ENCODE results near the gene DALRD3.

Gene DALRD3

DNA sequence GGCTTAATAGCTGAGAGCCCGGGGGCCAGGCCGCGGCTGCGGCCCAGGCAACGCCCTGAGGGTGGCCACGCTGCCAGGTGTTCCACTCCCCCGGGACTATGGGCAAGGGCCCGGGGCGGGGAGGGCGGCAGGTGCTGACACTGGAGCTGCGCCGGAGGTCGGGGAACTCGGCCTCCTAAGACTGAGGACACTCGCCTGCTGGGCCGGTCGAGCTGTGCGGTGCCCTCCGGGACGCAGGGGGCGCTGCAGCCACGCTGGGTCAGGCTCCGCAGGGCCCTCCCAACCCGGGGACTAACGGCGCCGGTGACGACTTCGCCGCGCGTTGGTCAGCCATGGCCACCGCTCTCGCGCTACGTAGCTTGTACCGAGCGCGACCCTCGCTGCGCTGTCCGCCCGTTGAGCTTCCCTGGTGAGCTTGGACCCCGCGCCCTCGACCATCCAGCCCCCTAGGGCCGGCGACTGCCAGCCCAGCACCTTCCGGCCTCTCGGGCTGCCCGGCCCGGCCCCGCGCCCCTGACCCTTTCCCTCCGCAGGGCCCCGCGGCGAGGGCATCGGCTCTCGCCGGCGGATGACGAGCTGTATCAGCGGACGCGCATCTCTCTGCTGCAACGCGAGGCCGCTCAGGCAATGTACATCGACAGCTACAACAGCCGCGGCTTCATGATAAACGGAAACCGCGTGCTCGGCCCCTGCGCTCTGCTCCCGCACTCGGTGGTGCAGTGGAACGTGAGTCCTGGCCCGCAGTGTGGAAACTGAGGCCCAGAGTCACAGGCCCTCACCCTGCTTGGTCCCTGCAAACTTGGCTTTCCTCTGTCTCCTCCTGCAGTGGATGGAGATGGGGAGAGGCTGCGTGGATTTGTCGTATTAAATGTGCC, 3.7 kb upstream of the DALRD3 start, which contains the start of gene NDUFAF3 (continued):
- TF ChIP-seq, protein P1, sequence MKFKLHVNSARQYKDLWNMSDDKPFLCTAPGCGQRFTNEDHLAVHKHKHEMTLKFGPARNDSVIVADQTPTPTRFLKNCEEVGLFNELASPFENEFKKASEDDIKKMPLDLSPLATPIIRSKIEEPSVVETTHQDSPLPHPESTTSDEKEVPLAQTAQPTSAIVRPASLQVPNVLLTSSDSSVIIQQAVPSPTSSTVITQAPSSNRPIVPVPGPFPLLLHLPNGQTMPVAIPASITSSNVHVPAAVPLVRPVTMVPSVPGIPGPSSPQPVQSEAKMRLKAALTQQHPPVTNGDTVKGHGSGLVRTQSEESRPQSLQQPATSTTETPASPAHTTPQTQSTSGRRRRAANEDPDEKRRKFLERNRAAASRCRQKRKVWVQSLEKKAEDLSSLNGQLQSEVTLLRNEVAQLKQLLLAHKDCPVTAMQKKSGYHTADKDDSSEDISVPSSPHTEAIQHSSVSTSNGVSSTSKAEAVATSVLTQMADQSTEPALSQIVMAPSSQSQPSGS (tag by site-specific recombination; IDR thresholded peaks at IDR 0.05; ENCODE audit: low read depth): peak; percentile 44; the same call in 1 of the 2 replicates
- TF ChIP-seq ZNF10 (tag by site-specific recombination; IDR thresholded peaks at IDR 0.05): peak; percentile 80
- 0 out of 2 replicates have a peak, but pooled peaks have one; percentile 10 for TF ChIP-seq ZNF223 (tag by site-specific recombination; IDR thresholded peaks at IDR 0.05)
- TF ChIP-seq ZNF335 (tag by site-specific recombination; conservative IDR thresholded peaks at IDR 0.05): peak; percentile 84
- no peak for TF ChIP-seq ZNF121 (tag by site-specific recombination; IDR thresholded peaks at IDR 0.05)
- TF ChIP-seq ZNF629 (tag by site-specific recombination; IDR thresholded peaks at IDR 0.05): peak; percentile 82
- TF ChIP-seq, protein P2, sequence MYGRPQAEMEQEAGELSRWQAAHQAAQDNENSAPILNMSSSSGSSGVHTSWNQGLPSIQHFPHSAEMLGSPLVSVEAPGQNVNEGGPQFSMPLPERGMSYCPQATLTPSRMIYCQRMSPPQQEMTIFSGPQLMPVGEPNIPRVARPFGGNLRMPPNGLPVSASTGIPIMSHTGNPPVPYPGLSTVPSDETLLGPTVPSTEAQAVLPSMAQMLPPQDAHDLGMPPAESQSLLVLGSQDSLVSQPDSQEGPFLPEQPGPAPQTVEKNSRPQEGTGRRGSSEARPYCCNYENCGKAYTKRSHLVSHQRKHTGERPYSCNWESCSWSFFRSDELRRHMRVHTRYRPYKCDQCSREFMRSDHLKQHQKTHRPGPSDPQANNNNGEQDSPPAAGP (tag by site-specific recombination; IDR thresholded peaks at IDR 0.05): peak; percentile 87; the same call in 1 of the 2 replicates
- TF ChIP-seq, protein P3, sequence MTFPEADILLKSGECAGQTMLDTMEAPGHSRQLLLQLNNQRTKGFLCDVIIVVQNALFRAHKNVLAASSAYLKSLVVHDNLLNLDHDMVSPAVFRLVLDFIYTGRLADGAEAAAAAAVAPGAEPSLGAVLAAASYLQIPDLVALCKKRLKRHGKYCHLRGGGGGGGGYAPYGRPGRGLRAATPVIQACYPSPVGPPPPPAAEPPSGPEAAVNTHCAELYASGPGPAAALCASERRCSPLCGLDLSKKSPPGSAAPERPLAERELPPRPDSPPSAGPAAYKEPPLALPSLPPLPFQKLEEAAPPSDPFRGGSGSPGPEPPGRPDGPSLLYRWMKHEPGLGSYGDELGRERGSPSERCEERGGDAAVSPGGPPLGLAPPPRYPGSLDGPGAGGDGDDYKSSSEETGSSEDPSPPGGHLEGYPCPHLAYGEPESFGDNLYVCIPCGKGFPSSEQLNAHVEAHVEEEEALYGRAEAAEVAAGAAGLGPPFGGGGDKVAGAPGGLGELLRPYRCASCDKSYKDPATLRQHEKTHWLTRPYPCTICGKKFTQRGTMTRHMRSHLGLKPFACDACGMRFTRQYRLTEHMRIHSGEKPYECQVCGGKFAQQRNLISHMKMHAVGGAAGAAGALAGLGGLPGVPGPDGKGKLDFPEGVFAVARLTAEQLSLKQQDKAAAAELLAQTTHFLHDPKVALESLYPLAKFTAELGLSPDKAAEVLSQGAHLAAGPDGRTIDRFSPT (tag by site-specific recombination; IDR thresholded peaks at IDR 0.05): peak; percentile 69; the same call in 1 of the 2 replicates
- TF ChIP-seq ZNF785 (tag by site-specific recombination; IDR thresholded peaks at IDR 0.05): peak; percentile 73
- TF ChIP-seq ZNF521 (tag by site-specific recombination; IDR thresholded peaks at IDR 0.05): no peak
- TF ChIP-seq, protein P4, sequence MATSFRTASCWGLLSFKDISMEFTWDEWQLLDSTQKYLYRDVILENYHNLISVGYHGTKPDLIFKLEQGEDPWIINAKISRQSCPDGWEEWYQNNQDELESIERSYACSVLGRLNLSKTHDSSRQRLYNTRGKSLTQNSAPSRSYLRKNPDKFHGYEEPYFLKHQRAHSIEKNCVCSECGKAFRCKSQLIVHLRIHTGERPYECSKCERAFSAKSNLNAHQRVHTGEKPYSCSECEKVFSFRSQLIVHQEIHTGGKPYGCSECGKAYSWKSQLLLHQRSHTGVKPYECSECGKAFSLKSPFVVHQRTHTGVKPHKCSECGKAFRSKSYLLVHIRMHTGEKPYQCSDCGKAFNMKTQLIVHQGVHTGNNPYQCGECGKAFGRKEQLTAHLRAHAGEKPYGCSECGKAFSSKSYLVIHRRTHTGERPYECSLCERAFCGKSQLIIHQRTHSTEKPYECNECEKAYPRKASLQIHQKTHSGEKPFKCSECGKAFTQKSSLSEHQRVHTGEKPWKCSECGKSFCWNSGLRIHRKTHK (tag by site-specific recombination; IDR thresholded peaks at IDR 0.05): no peak
- no peak for TF ChIP-seq ZNF571 (tag by site-specific recombination; IDR thresholded peaks at IDR 0.05)
- TF ChIP-seq, protein P5, sequence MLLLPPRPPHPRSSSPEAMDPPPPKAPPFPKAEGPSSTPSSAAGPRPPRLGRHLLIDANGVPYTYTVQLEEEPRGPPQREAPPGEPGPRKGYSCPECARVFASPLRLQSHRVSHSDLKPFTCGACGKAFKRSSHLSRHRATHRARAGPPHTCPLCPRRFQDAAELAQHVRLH (tag by site-specific recombination; IDR thresholded peaks at IDR 0.05): peak; percentile 62; the same call in 1 of the 2 replicates
- peak; percentile 87 for TF ChIP-seq ZXDB (tag by site-specific recombination; IDR thresholded peaks at IDR 0.05)
- TF ChIP-seq ZNF76 (tag by site-specific recombination; IDR thresholded peaks at IDR 0.05; ENCODE audit: borderline replicate concordance, low read depth): peak; percentile 66; the same call in 1 of the 2 replicates
- TF ChIP-seq, protein P6, sequence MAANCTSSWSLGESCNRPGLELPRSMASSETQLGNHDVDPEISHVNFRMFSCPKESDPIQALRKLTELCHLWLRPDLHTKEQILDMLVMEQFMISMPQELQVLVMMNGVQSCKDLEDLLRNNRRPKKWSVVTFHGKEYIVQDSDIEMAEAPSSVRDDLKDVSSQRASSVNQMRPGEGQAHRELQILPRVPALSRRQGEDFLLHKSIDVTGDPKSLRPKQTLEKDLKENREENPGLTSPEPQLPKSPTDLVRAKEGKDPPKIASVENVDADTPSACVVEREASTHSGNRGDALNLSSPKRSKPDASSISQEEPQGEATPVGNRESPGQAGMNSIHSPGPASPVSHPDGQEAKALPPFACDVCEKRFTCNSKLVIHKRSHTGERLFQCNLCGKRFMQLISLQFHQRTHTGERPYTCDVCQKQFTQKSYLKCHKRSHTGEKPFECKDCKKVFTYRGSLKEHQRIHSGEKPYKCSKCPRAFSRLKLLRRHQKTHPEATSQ (tag by site-specific recombination; IDR thresholded peaks at IDR 0.05): peak; percentile 82; the same call in 1 of the 2 replicates
- peak; percentile 88; the same call in 1 of the 2 replicates for TF ChIP-seq KLF7 (tag by site-specific recombination; IDR thresholded peaks at IDR 0.05; ENCODE audit: borderline replicate concordance)
- 0 out of 2 replicates have a peak, but pooled peaks have one; percentile 32 for TF ChIP-seq TRIM28 (IDR thresholded peaks at IDR 0.05; ENCODE audit: borderline replicate concordance, low read length)
- peak; percentile 90 for TF ChIP-seq GLIS2 (tag by site-specific recombination; IDR thresholded peaks at IDR 0.05)
- TF ChIP-seq ZNF132 (tag by site-specific recombination; IDR thresholded peaks at IDR 0.05; ENCODE audit: borderline replicate concordance): no peak
- no peak for TF ChIP-seq ZNF404 (tag by site-specific recombination; IDR thresholded peaks at IDR 0.05)
- no peak for TF ChIP-seq HOXA7 (CRISPR knock-in tag; IDR thresholded peaks at IDR 0.05; ENCODE audit: borderline replicate concordance)
- TF ChIP-seq ZBTB48 (tag by site-specific recombination; IDR thresholded peaks at IDR 0.05): peak; percentile 83; the same call in 1 of the 2 replicates
- TF ChIP-seq ZNF23 (tag by site-specific recombination; IDR thresholded peaks at IDR 0.05; ENCODE audit: borderline replicate concordance): peak; percentile 41; the same call in 1 of the 2 replicates
- peak; percentile 84 for TF ChIP-seq BCL11A (tag by site-specific recombination; IDR thresholded peaks at IDR 0.05; ENCODE audit: low read depth)
- no peak for TF ChIP-seq ZNF558 (tag by site-specific recombination; IDR thresholded peaks at IDR 0.05)
- TF ChIP-seq ZNF473 (tag by site-specific recombination; IDR thresholded peaks at IDR 0.05): peak; percentile 60; the same call in 1 of the 2 replicates
- no peak for TF ChIP-seq ZNF623 (tag by site-specific recombination; IDR thresholded peaks at IDR 0.05)
- TF ChIP-seq, protein P7, sequence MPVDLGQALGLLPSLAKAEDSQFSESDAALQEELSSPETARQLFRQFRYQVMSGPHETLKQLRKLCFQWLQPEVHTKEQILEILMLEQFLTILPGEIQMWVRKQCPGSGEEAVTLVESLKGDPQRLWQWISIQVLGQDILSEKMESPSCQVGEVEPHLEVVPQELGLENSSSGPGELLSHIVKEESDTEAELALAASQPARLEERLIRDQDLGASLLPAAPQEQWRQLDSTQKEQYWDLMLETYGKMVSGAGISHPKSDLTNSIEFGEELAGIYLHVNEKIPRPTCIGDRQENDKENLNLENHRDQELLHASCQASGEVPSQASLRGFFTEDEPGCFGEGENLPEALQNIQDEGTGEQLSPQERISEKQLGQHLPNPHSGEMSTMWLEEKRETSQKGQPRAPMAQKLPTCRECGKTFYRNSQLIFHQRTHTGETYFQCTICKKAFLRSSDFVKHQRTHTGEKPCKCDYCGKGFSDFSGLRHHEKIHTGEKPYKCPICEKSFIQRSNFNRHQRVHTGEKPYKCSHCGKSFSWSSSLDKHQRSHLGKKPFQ (tag by site-specific recombination; IDR thresholded peaks at IDR 0.05): no peak; the same call in 1 of the 2 replicates

Data from HEK293 (cell line).